Mesenchymal stem cell (in vitro differentiated cells and primary cell): ENCODE results near the gene TSFM.
"Not testable (repeated sequence)": the region's sequence is repeated elsewhere in the genome, so short reads cannot be mapped to it uniquely, and the experiment has no call there.

Experiments used
- DNase-seq: peaks from one replicate; pipeline ENCODE4 v3.0.0-alpha.2; 2013
- H2AFZ ChIP-seq: one replicate; pipeline ENCODE4 v1.6.1; 2013; ENCODE audit warnings: low read depth, mild to moderate bottlenecking, control low read depth, inconsistent platforms, low read length, moderate library complexity
- H2AK5ac ChIP-seq: 2 replicates; pipeline ENCODE4 v1.6.1; 2013; ENCODE audit warnings: low read length, moderate library complexity, mild to moderate bottlenecking, inconsistent platforms; ENCODE audit not compliant: severe bottlenecking
- H2BK120ac ChIP-seq: one replicate; pipeline ENCODE4 v1.6.1; 2013; ENCODE audit warnings: low read depth, mild to moderate bottlenecking, inconsistent platforms, low read length, moderate library complexity
- H2BK12ac ChIP-seq, 2 experiments: one replicate each; pipeline ENCODE4 v1.6.1; 2013; ENCODE audit warnings: inconsistent platforms in 2 of 2, low read length in 2 of 2, mild to moderate bottlenecking in 2 of 2, moderate library complexity in 2 of 2, control low read depth in 1 of 2
- H2BK15ac ChIP-seq: one replicate; pipeline ENCODE4 v1.6.1; 2013; ENCODE audit warnings: mild to moderate bottlenecking, low read depth, inconsistent platforms; ENCODE audit not compliant: poor library complexity, severe bottlenecking
- H2BK5ac ChIP-seq: 2 replicates; pipeline ENCODE4 v1.6.1; 2013; ENCODE audit warnings: low read depth, mild to moderate bottlenecking, low read length, control low read depth, inconsistent platforms; ENCODE audit not compliant: poor library complexity, severe bottlenecking
- H3K14ac ChIP-seq, 2 experiments: one replicate each; pipeline ENCODE4 v1.6.1; 2013; ENCODE audit warnings: inconsistent platforms in 2 of 2, low read length in 2 of 2, control low read depth in 1 of 2, mild to moderate bottlenecking in 1 of 2, moderate library complexity in 1 of 2
- H3K18ac ChIP-seq, 2 experiments: one replicate each; pipeline ENCODE4 v1.6.1; 2013; ENCODE audit warnings: inconsistent platforms in 2 of 2, low read length in 2 of 2, control low read depth in 1 of 2, low read depth in 1 of 2, mild to moderate bottlenecking in 1 of 2
- H3K23ac ChIP-seq, 2 experiments: one replicate each; pipeline ENCODE4 v1.6.1; 2013; ENCODE audit warnings: inconsistent platforms in 2 of 2, low read length in 2 of 2, mild to moderate bottlenecking in 2 of 2, moderate library complexity in 2 of 2, control low read depth in 1 of 2
- H3K27ac ChIP-seq: 2 replicates; pipeline ENCODE4 v1.5.1; 2013; ENCODE audit warnings: mild to moderate bottlenecking, moderate library complexity, low read length, control low read depth, inconsistent platforms; ENCODE audit not compliant: poor library complexity, severe bottlenecking
- H3K27me3 ChIP-seq, 2 experiments: 2 replicates each; pipeline versions ENCODE4 v1.6.1 to v1.7.0; 2013; ENCODE audit warnings: low read length in 2 of 2, mild to moderate bottlenecking in 2 of 2, moderate library complexity in 2 of 2, control low read depth in 1 of 2, inconsistent platforms in 1 of 2; ENCODE audit not compliant: control insufficient read depth in 1 of 2, insufficient read depth in 1 of 2
- H3K36me3 ChIP-seq, 2 experiments: 2 replicates each; pipeline versions ENCODE4 v1.6.1 to v1.7.0; 2013; ENCODE audit warnings: low read length in 2 of 2, control low read depth in 1 of 2, inconsistent platforms in 1 of 2, low read depth in 1 of 2, mild to moderate bottlenecking in 1 of 2; ENCODE audit not compliant: insufficient read depth in 2 of 2, control insufficient read depth in 1 of 2
- H3K4ac ChIP-seq, 2 experiments: one replicate each; pipeline ENCODE4 v1.6.1; 2013; ENCODE audit warnings: inconsistent platforms in 2 of 2, low read length in 2 of 2, mild to moderate bottlenecking in 2 of 2, moderate library complexity in 2 of 2, control low read depth in 1 of 2, low read depth in 1 of 2
- H3K4me1 ChIP-seq: 2 replicates; pipeline ENCODE4 v1.6.1; 2013; ENCODE audit warnings: low read depth, low read length, control low read depth; ENCODE audit not compliant: control insufficient read depth, insufficient read depth
- H3K4me2 ChIP-seq: 2 replicates; pipeline ENCODE4 v1.6.1; 2013; ENCODE audit warnings: low read length, mild to moderate bottlenecking, inconsistent platforms; ENCODE audit not compliant: poor library complexity, severe bottlenecking
- H3K4me3 ChIP-seq, 2 experiments: 2 replicates each; pipeline versions ENCODE4 v1.5.1 to v1.7.0; 2013; ENCODE audit warnings: low read length in 2 of 2, mild to moderate bottlenecking in 2 of 2, control low read depth in 1 of 2, low read depth in 1 of 2; ENCODE audit not compliant: insufficient read depth in 1 of 2
- H3K79me1 ChIP-seq: replicated peaks from 2 replicates; pipeline ENCODE4 v1.6.1; 2013; ENCODE audit warnings: mild to moderate bottlenecking, control low read depth, low read length, inconsistent platforms; ENCODE audit not compliant: poor library complexity, severe bottlenecking
- H3K9ac ChIP-seq: 2 replicates; pipeline ENCODE4 v1.7.0; 2013; ENCODE audit warnings: mild to moderate bottlenecking, low read length, moderate library complexity
- H3K9me3 ChIP-seq: 2 replicates; pipeline ENCODE4 v1.7.0; 2013; ENCODE audit warnings: mild to moderate bottlenecking, low read length; ENCODE audit not compliant: control insufficient read depth
- H4K8ac ChIP-seq: one replicate; pipeline ENCODE4 v1.6.1; 2013; ENCODE audit warnings: inconsistent platforms, mild to moderate bottlenecking, low read length, moderate library complexity
- H4K91ac ChIP-seq: one replicate; pipeline ENCODE4 v1.6.1; 2013; ENCODE audit warnings: mild to moderate bottlenecking, low read length, inconsistent platforms
- WGBS: methylation state at CpG from one replicate; pipeline ENCODE4 v1.1.7; 2013; ENCODE audit warnings: mixed read lengths; 5-methylcytosine and 5-hydroxymethylcytosine counted together

Gene TSFM

DNA sequence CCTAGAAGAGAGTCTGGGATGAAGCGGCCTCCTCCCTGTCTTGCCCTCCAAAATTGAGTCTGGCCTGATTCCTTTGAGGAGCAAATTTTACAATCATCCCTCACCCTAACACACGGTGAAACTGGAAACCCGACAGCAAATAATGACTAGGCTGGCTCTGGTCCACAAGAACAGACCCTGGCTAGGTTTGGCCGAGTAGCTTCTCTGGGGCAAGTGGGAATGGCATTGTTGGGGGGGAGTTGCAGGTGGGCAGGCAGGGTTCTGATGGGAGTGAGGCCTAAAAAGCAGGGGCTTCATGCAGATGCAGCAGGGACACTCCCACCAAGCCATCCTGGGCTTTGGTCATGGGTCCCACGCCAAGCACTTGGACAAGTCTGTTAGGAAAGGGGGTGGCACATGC lies 38.4 kb downstream of the TSFM start:
- not testable (repeated sequence) for H3K9ac ChIP-seq, H2AK5ac ChIP-seq, H2BK5ac ChIP-seq, H4K91ac ChIP-seq, H3K4me3 ChIP-seq, H3K27ac ChIP-seq, H2AFZ ChIP-seq, H3K14ac ChIP-seq, H3K23ac ChIP-seq, H2BK120ac ChIP-seq, H3K27me3 ChIP-seq, H2BK12ac ChIP-seq, H3K4ac ChIP-seq, H3K4me1 ChIP-seq, H3K4me2 ChIP-seq, DNase-seq, H3K18ac ChIP-seq, H3K9me3 ChIP-seq
- WGBS, result 98% methylated on average over 4 of the region's 5 CpGs
- H3K79me1 ChIP-seq, result peaks cover 41% of the 10 kb centered on the region
- H4K8ac ChIP-seq, result peak overlapping the region; percentile 41
- H2BK15ac ChIP-seq, result peak overlapping the region; percentile 61
- peaks cover 75 to 93% of the 10 kb centered on the region in 2 experiments for H3K36me3 ChIP-seq

DNA sequence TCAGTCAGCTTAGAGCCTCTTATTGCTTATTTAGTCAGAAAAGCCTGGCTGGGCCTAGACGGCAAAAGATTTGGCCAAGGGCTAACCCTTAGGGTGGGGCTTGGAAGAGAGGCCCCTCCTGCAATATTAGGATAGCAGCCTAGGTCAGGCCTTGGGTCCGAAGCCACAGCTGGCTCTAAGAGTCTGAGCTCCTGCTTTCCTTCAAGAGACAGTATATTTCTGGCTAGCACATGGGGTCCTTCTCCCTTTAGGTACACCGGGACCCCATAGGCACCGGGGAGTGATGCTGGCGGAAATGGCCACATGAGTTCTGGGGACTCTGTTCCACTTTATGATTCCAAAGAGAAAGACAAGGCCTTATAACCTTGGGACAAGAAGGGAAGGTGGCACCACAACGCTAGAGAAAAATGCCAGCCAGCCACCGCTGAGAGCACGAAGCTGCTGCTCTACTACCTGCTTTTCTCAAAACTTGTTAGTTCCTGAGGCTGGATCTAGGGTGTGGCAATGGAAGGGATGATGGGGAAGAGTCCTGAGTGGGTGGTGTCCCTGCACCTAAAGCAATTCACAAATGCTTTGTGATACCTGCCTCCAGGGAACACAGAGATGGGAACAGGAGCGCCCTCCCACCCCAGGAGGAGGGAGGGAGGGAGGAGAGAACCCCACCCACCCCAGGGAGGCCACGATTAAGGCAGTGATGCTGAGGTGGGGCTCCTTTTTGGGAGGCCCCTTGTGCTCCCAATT lies 39.1 kb downstream of the TSFM start:
- Histone ChIP-seq H3K4ac (no peak overlapping the region), H3K27ac (no peak overlapping the region), H3K79me1 (peaks cover 47% of the 10 kb centered on the region), H3K4me2 (no peak overlapping the region), H2AK5ac (no peak overlapping the region), H2BK5ac (no peak overlapping the region), H2BK120ac (no peak overlapping the region), H2AFZ (no peak overlapping the region), H2BK12ac (no peak overlapping the region), H3K4me1 (no peaks in the 10 kb centered on the region), H3K9ac (no peak overlapping the region), H3K23ac (no peak overlapping the region), H3K27me3 (no peaks in the 10 kb centered on the region), H4K8ac (no peak overlapping the region), H3K14ac (no peak overlapping the region), H3K4me3 (no peak overlapping the region), H3K18ac (no peak overlapping the region), H3K36me3 (peaks cover 80 to 95% of the 10 kb centered on the region in 2 experiments), H3K9me3 (no peaks in the 10 kb centered on the region), H2BK15ac (no peak overlapping the region), H4K91ac (no peak overlapping the region)
- no peak for DNase-seq
- 98% methylated on average over 10 of the region's 10 CpGs for WGBS

DNA sequence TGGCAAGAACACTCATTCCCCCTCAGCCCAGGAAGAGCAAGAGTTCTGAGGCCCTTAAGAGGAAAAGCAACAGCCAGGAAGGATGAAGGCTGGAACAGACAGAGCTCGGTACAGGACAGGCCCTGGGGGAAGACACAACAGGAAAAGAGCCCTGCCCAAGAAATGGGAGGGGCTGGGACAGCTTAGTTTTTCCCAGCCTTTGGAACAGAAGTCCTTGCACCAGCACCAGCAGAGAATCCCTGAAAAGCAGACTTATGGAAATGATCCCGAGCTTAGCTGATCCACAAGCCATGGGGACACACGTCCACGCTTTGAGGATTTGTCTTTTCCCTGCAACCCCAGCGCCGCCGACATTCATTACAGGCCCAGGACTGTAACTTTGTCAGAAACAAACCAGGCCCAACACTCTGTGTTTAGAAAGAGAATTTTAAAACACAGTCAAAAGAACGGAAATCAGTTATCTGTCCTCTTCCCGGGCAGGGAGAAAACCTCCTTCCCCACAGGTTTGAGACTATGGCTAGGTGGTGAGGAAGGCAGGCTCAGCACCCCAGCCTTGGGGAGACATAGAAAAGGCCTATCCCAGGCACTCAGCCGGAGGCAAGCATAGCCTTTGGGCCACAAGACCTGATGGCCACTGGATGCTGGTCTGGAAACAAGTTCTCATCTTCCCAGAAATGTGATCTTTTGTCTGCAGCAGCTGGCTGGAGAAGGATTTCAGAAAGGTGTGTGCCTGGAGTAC lies 40.0 kb downstream of the TSFM start:
- no peak overlapping the region for H3K18ac ChIP-seq

GRCh38 chr12:57823131-57823907 lies 40.7 kb downstream of the TSFM start:
- H3K18ac ChIP-seq, result no peak overlapping the region
- H2BK12ac ChIP-seq, result no peak overlapping the region
- no peak overlapping the region for H4K91ac ChIP-seq
- no peak overlapping the region for H2BK15ac ChIP-seq
- H2AK5ac ChIP-seq, result no peak overlapping the region
- no peak overlapping the region for H3K9ac ChIP-seq
- H3K27ac ChIP-seq, result no peak overlapping the region
- H3K79me1 ChIP-seq, result peaks cover 56% of the 10 kb centered on the region
- H3K4me3 ChIP-seq, result no peak overlapping the region
- WGBS, result 99% methylated on average over 17 of the region's 17 CpGs
- no peak for DNase-seq
- H3K4me1 ChIP-seq, result no peaks in the 10 kb centered on the region
- H3K27me3 ChIP-seq, result no peaks in the 10 kb centered on the region
- H2AFZ ChIP-seq, result no peak overlapping the region
- H3K23ac ChIP-seq, result no peak overlapping the region
- no peak overlapping the region for H2BK5ac ChIP-seq
- no peak overlapping the region for H3K14ac ChIP-seq
- H3K4ac ChIP-seq, result no peak overlapping the region
- peaks cover 90 to 99% of the 10 kb centered on the region in 2 experiments for H3K36me3 ChIP-seq
- no peaks in the 10 kb centered on the region for H3K9me3 ChIP-seq
- H4K8ac ChIP-seq, result peak overlapping the region; percentile 10
- no peak overlapping the region for H3K4me2 ChIP-seq
- no peak overlapping the region for H2BK120ac ChIP-seq

More for the DNA sequence above, 40.0 kb downstream of the TSFM start:
- H3K14ac ChIP-seq, result no peak overlapping the region
- H3K36me3 ChIP-seq, result peaks cover 85 to 98% of the 10 kb centered on the region in 2 experiments
- H3K9me3 ChIP-seq, result no peaks in the 10 kb centered on the region
- H3K4me3 ChIP-seq, result no peak overlapping the region
- no peak overlapping the region for H2BK5ac ChIP-seq
- H2AK5ac ChIP-seq, result no peak overlapping the region
- H3K4ac ChIP-seq, result no peak overlapping the region
- WGBS, result 97% methylated on average over 10 of the region's 10 CpGs
- H3K4me1 ChIP-seq, result no peaks in the 10 kb centered on the region
- H2BK15ac ChIP-seq, result no peak overlapping the region
- no peak overlapping the region for H3K27ac ChIP-seq
- H3K23ac ChIP-seq, result no peak overlapping the region
- H3K27me3 ChIP-seq, result no peaks in the 10 kb centered on the region
- H4K91ac ChIP-seq, result no peak overlapping the region
- peak overlapping the region; percentile 20 for H3K9ac ChIP-seq
- H3K4me2 ChIP-seq, result no peak overlapping the region
- H2AFZ ChIP-seq, result no peak overlapping the region
- H4K8ac ChIP-seq, result peak overlapping the region; percentile 10
- H3K79me1 ChIP-seq, result peaks cover 55% of the 10 kb centered on the region
- H2BK12ac ChIP-seq, result no peak overlapping the region
- no peak for DNase-seq
- no peak overlapping the region for H2BK120ac ChIP-seq
